Measurements from ENCODE around the gene C17orf107. TPM values are rescaled to one million over a fixed set of nuclear protein-coding genes. Genes with fewer than 3 reads are reported as not detected.

The C17orf107 gene
- polyA plus RNA-seq, 1 of the 3 experiments (the other 2 are of a cell fraction): 0.44 TPM

- TF ChIP-seq SMC3 (IDR thresholded peaks at IDR 0.05; ENCODE audit: low read depth, low read length) (no peak), FOXM1 (IDR thresholded peaks at IDR 0.05; ENCODE audit: low read depth) (no peak), RCOR1 (IDR thresholded peaks at IDR 0.05; ENCODE audit: low read length) (no peak), RFX5 (IDR thresholded peaks at IDR 0.05; ENCODE audit: low read length) (no peak), USF2 (IDR thresholded peaks at IDR 0.05; ENCODE audit: borderline replicate concordance, low read depth, low read length) (no peak), TAF1 (IDR thresholded peaks at IDR 0.05; ENCODE audit: borderline replicate concordance, low read depth, low read length) (no peak), RXRA (IDR thresholded peaks at IDR 0.05; ENCODE audit: borderline replicate concordance, low read depth) (no peak)
- H3K9me3 ChIP-seq: no peaks in the 10 kb centered on the region
- peaks cover 3% of the 10 kb centered on the region for H3F3A ChIP-seq (replicated peaks; ENCODE audit: insufficient read depth)
- ChIA-PET CTCF (interaction anchor here (0.6 to 3.0 kb wide), 40 partner anchors 9 to 311 kb away, joined by 3 to 35 read pairs (median 5); partner anchors contain the start of genes C17orf107, CAMTA2, ENO3 and PLD2), POLR2A (interaction anchor here (1.0 to 1.7 kb wide), 5 partner anchors 11 to 62 kb away, joined by 3 to 18 read pairs (median 5); partner anchors contain the start of genes RNF167, SLC25A11 and SPAG7)
- WGBS (ENCODE audit: low lambda C conversion rate): 75% methylated on average over 10 of the region's 10 CpGs
- no peak overlapping the region for H3K9ac ChIP-seq
- H4K20me1 ChIP-seq (ENCODE audit: insufficient read depth): no peaks in the 10 kb centered on the region
- H3K4me1 ChIP-seq (ENCODE audit: control insufficient read depth in 1 of 2, insufficient read depth in 2 of 2, low read depth in 1 of 2, low read length in 1 of 2): peaks cover 0 to 13% of the 10 kb centered on the region in 2 experiments; a peak in 1 of 4 replicates
- H3K79me2 ChIP-seq (ENCODE audit: insufficient read depth): no peaks in the 10 kb centered on the region
- H3K27me3 ChIP-seq (ENCODE audit: insufficient read depth): no peaks in the 10 kb centered on the region
- H2AFZ ChIP-seq (ENCODE audit: low read depth): no peak overlapping the region
- no peak overlapping the region for H3K4me3 ChIP-seq (ENCODE audit: low read depth in 2 of 2, low read length in 1 of 2)
- no peaks in the 10 kb centered on the region for H3K9me2 ChIP-seq
- no peak overlapping the region for H3K4me2 ChIP-seq
- H3K27ac ChIP-seq (ENCODE audit: low read depth in 2 of 2, low read length in 1 of 2): peak overlapping the region in 1 of 2 experiments; percentile 1; a peak in 1 of 4 replicates
- DNase-seq: peak; percentile 45
- no peaks in the 10 kb centered on the region for H3K36me3 ChIP-seq (replicated peaks in 1 of 2; ENCODE audit: control insufficient read depth in 1 of 2, insufficient read depth in 2 of 2, low read length in 1 of 2)
Measured at GRCh38 chr17:4908301-4908700, 9.0 kb downstream of the C17orf107 start.

GRCh38 chr17:4908711-4909496 lies 9.6 kb downstream of the C17orf107 start:
- WGBS (ENCODE audit: low lambda C conversion rate): 42% methylated on average over 19 of the region's 20 CpGs
- POLR2A ChIA-PET: interaction anchor here (0.7 to 1.7 kb wide), 7 partner anchors 11 to 202 kb away, joined by 3 to 18 read pairs (median 3); partner anchors contain the start of genes RNF167, SLC25A11 and SPAG7
- Histone ChIP-seq H3K9me3 (no peaks in the 10 kb centered on the region), H3K4me3 (ENCODE audit: low read depth in 2 of 2, low read length in 1 of 2) (peak overlapping the region in 1 of 2 experiments; percentile 11; a peak in 1 of 4 replicates), H4K20me1 (ENCODE audit: insufficient read depth) (no peaks in the 10 kb centered on the region), H2AFZ (ENCODE audit: low read depth) (peak overlapping the region; percentile 37; the same call in 1 of the 2 replicates), H3K9ac (no peak overlapping the region), H3K79me2 (ENCODE audit: insufficient read depth) (no peaks in the 10 kb centered on the region), H3K27me3 (ENCODE audit: insufficient read depth) (no peaks in the 10 kb centered on the region), H3K36me3 (replicated peaks in 1 of 2; ENCODE audit: control insufficient read depth in 1 of 2, insufficient read depth in 2 of 2, low read length in 1 of 2) (no peaks in the 10 kb centered on the region), H3K4me2 (no peak overlapping the region), H3F3A (replicated peaks; ENCODE audit: insufficient read depth) (peaks cover 3% of the 10 kb centered on the region), H3K27ac (ENCODE audit: low read depth in 2 of 2, low read length in 1 of 2) (peak overlapping the region in 1 of 2 experiments; percentile 0; a peak in 1 of 4 replicates), H3K9me2 (no peaks in the 10 kb centered on the region), H3K4me1 (ENCODE audit: control insufficient read depth in 1 of 2, insufficient read depth in 2 of 2, low read depth in 1 of 2, low read length in 1 of 2) (peaks cover 0 to 11% of the 10 kb centered on the region in 2 experiments; a peak in 1 of 4 replicates)
- DNase-seq: peak; percentile 91
- CTCF ChIA-PET: interaction anchor here (0.6 to 3.0 kb wide), 50 partner anchors 9 to 312 kb away, joined by 3 to 35 read pairs (median 4); partner anchors contain the start of genes C17orf107, CAMTA2, ENO3 and PFN1
- TF ChIP-seq FOXJ3 (CRISPR knock-in tag; IDR thresholded peaks at IDR 0.05): peak; percentile 11; the same call in 1 of the 2 replicates
- peak; percentile 82 for TF ChIP-seq CTCF (IDR thresholded peaks at IDR 0.05)
- TF ChIP-seq IRF3 (IDR thresholded peaks at IDR 0.05; ENCODE audit: low read depth, low read length): no peak
- TF ChIP-seq TAF1 (IDR thresholded peaks at IDR 0.05; ENCODE audit: borderline replicate concordance, low read depth, low read length): 0 out of 2 replicates have a peak, but pooled peaks have one; percentile 31
- no peak for TF ChIP-seq ELF1 (IDR thresholded peaks at IDR 0.05)
- no peak for TF ChIP-seq FOSL2 (IDR thresholded peaks at IDR 0.05; ENCODE audit: borderline replicate concordance, low read depth)
- no peak for TF ChIP-seq TCF12 (IDR thresholded peaks at IDR 0.05)
- TF ChIP-seq GABPA (IDR thresholded peaks at IDR 0.05; ENCODE audit: low read depth): no peak
- TF ChIP-seq SIN3A (IDR thresholded peaks at IDR 0.05; ENCODE audit: borderline replicate concordance, low read depth, low read length): peak; percentile 74; the same call in 1 of the 2 replicates
- peak; percentile 87 for TF ChIP-seq SMC3 (IDR thresholded peaks at IDR 0.05; ENCODE audit: low read depth, low read length)
- peak; percentile 86 for TF ChIP-seq RAD21 (IDR thresholded peaks at IDR 0.05; ENCODE audit: low read length)
- peak; percentile 60; the same call in 1 of the 2 replicates for TF ChIP-seq MXI1 (IDR thresholded peaks at IDR 0.05; ENCODE audit: low read depth, low read length)
- TF ChIP-seq ZBTB33 (IDR thresholded peaks at IDR 0.05; ENCODE audit: borderline replicate concordance, low read depth): no peak
- no peak for TF ChIP-seq MAX (IDR thresholded peaks at IDR 0.05; ENCODE audit: low read depth)
